HG03039 (cell line): ENCODE results near the gene PRR19.
"Not testable (repeated sequence)": the region's sequence is repeated elsewhere in the genome, so short reads cannot be mapped to it uniquely, and the experiment has no call there.

Experiments used
- ATAC-seq: cut with Tn5 transposase; IDR thresholded peaks from one replicate; pipeline ENCODE4 v1.9.1; 2021; ENCODE audit warnings: mild to moderate bottlenecking, moderate library complexity; ENCODE audit not compliant: unreplicated experiment

Gene PRR19

GRCh38 chr19:42301646-42302203 lies at the start of gene PRR19:
Gene PRR19 (plus strand): TSS chr19:42302132. CDS start chr19:42309585, 7,453 bp downstream.
- ATAC-seq = no peak

GRCh38 chr19:42252365-42253244 lies 49.3 kb upstream of the PRR19 start:
- ATAC-seq = no peak

GRCh38 chr19:42253245-42254088 lies 48.5 kb upstream of the PRR19 start:
- peak; percentile 4 for ATAC-seq

- peak; percentile 13 for ATAC-seq
These were observed 47.7 kb upstream of the PRR19 start for GRCh38 chr19:42254089-42254849.

GRCh38 chr19:42254850-42255765 lies 46.8 kb upstream of the PRR19 start, which contains the start of gene ERF:
Gene ERF (minus strand): TSS chr19:42255128. CDS start chr19:42254999, 129 bp downstream.
- ATAC-seq = peak; percentile 61

- no peak for ATAC-seq
These were observed 45.9 kb upstream of the PRR19 start for GRCh38 chr19:42255766-42256745.

- ATAC-seq = not testable (repeated sequence)
These were observed 44.1 kb upstream of the PRR19 start for GRCh38 chr19:42257842-42258241.

- no peak for ATAC-seq
These were observed 40.2 kb upstream of the PRR19 start for GRCh38 chr19:42261763-42262162.

GRCh38 chr19:42266105-42266504 lies 35.8 kb upstream of the PRR19 start:
- ATAC-seq = not testable (repeated sequence)

- ATAC-seq = not testable (repeated sequence)
These were observed 34.9 kb upstream of the PRR19 start for GRCh38 chr19:42266928-42267603.

- ATAC-seq = no peak
These were observed 34.2 kb upstream of the PRR19 start for GRCh38 chr19:42267644-42268141.

- peak; percentile 46 for ATAC-seq
These were observed 33.7 kb upstream of the PRR19 start for GRCh38 chr19:42268142-42268703.

GRCh38 chr19:42268704-42269477 lies 33.0 kb upstream of the PRR19 start, which contains the start of gene CIC:
Gene CIC (plus strand): TSS chr19:42269252. CDS start chr19:42271784, 2,532 bp downstream.
- ATAC-seq = peak; percentile 75

GRCh38 chr19:42269478-42270345 lies 32.2 kb upstream of the PRR19 start:
- ATAC-seq = no peak

GRCh38 chr19:42270346-42271044 lies 31.4 kb upstream of the PRR19 start:
- ATAC-seq = no peak
